Gastrocnemius medialis (tissue), 4 donors: ENCODE results near the gene HNRNPA1L2. TPM values are rescaled to one million over a fixed set of nuclear protein-coding genes. Genes with fewer than 3 reads are reported as not detected.
"Not testable (repeated sequence)": the region's sequence is repeated elsewhere in the genome, so short reads cannot be mapped to it uniquely, and the experiment has no call there.

Source experiments
- ATAC-seq, 2 donors: fragments of 150-250 bp; one replicate each; pipeline ENCODE4 v1.9.1; 2016
- DNase-seq, 2 donors: peaks; one replicate each; pipeline ENCODE4 v3.0.0-alpha.2; 2019
- H3K27ac ChIP-seq, 4 donors: fragments of 200-600 bp; sonication (generic); 1 replicate in 1 of 4; 2 replicates in 3 of 4; pipeline ENCODE4 v1.5.1; 2016 to 2018; ENCODE audit warnings: mild to moderate bottlenecking in 2 of 4, moderate library complexity in 1 of 4
- H3K27me3 ChIP-seq, 3 donors: fragments of 200-600 bp; sonication (generic) in 2 of 3; 1 replicate in 1 of 3; 2 replicates in 2 of 3; pipeline versions ENCODE4 v1.5.1 to v1.6.0; 2016 to 2019; ENCODE audit warnings: mild to moderate bottlenecking in 1 of 3, moderate library complexity in 1 of 3
- H3K36me3 ChIP-seq, 2 donors: fragments of 200-600 bp; sonication (generic) in 1 of 2; one replicate each; pipeline ENCODE4 v1.5.1; 2017 to 2018
- H3K4me1 ChIP-seq, 2 donors: fragments of 200-600 bp; sonication (generic) in 1 of 2; one replicate each; pipeline ENCODE4 v1.5.1; 2016 to 2017; ENCODE audit warnings: mild to moderate bottlenecking in 2 of 2
- H3K4me3 ChIP-seq, 4 donors: fragments of 200-600 bp; sonication (generic) in 3 of 4; 1 replicate in 1 of 4; 2 replicates in 3 of 4; pipeline ENCODE4 v1.5.1; 2016 to 2019; ENCODE audit warnings: mild to moderate bottlenecking in 2 of 4
- H3K9me3 ChIP-seq, 3 donors: fragments of 200-600 bp; sonication (generic) in 2 of 3; 1 replicate in 1 of 3; 2 replicates in 2 of 3; pipeline ENCODE4 v1.5.1; 2016 to 2019
- CTCF ChIP-seq, 5 experiments: fragments of 450-650 bp in 3 of 5; fragments of 200-600 bp in 2 of 5; sonication (generic) in 2 of 5; IDR thresholded peaks in 4 of 5; conservative IDR thresholded peaks in 1 of 5; 1 replicate in 4 of 5; 2 replicates in 1 of 5; pipeline ENCODE4 v1.5.1; 2016 to 2019; ENCODE audit warnings: antibody characterized with exemption in 5 of 5, mild to moderate bottlenecking in 3 of 5, moderate library complexity in 3 of 5
- POLR2A ChIP-seq, 2 donors: fragments of 450-650 bp; IDR thresholded peaks; one replicate each; pipeline ENCODE4 v1.6.1; 2017; ENCODE audit warnings: antibody characterized with exemption in 2 of 2, mild to moderate bottlenecking in 2 of 2, moderate library complexity in 2 of 2
- in situ Hi-C, 4 donors: fragments of 200-750 bp; cut with MboI; loops; one replicate each; pipeline versions ENCODE4 v1.15.0 to v1.8.0; 2017; ENCODE audit warnings: low sequenced_read_pairs in 4 of 4
- intact Hi-C: fragments of 100-400 bp; cut with DNase I; formaldehyde crosslinking; loops from one replicate; pipeline ENCODE4 v1.15.1; 2023; ENCODE audit warnings: low total_unique reads
- total RNA-seq, 4 donors: library from RNA; depleted of rRNA; stranded (reverse); fragments of >200 nt; gene quantifications; one replicate each; pipeline versions ENCODE4 v1.1.0 to v1.2.3, GENCODE V29; 2016

The HNRNPA1L2 gene
- total RNA-seq, 4 donors from 2014 or later: 0.55 to 1.3 (median 1.1) TPM

DNA sequence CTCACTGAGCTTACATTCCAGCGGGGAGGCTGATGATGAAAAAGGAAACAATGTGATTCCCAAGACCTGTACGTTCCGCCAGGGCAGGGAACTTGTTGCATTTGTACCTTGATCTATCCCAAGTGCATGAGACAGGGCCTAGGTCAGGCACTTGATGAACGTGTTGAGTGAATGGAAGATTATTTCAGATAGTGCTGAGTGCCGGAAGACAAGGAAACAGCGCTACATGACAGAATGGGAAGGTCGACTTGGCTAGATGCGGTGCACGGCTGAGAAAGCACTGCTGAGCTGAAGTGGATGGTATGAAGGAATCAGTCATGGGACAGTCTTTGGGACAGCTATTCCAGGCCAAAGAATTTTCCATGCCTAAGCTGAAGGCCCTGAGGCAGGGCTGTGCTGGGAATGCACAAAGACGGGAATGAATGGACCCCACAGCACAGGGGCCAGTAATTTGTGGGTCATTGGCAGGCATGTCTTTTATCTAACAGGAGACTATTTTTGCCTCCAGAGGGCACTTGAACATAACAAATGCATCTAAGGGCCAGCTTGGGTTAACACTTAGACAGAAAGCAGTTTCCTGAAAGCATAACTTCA, 33.1 kb upstream of the HNRNPA1L2 start:
- H3K27me3 ChIP-seq, H3K4me3 ChIP-seq, H3K27ac ChIP-seq, in situ Hi-C loops, DNase-seq, H3K36me3 ChIP-seq, H3K4me1 ChIP-seq, intact Hi-C loops, H3K9me3 ChIP-seq: not testable (repeated sequence)
- TF ChIP-seq CTCF (IDR thresholded peaks at IDR 0.05 in 4 of 5, conservative IDR thresholded peaks at IDR 0.05 in 1 of 5): peak in 3 of 5 experiments; percentile 15 to 21 (median 20)
- ATAC-seq: peak; percentile 60 to 65

GRCh38 chr13:52610158-52610557, 32.1 kb upstream of the HNRNPA1L2 start:
- intact Hi-C loops, H3K36me3 ChIP-seq, H3K4me1 ChIP-seq, in situ Hi-C loops, ATAC-seq, H3K9me3 ChIP-seq, DNase-seq, H3K4me3 ChIP-seq, H3K27ac ChIP-seq, H3K27me3 ChIP-seq: not testable (repeated sequence)

DNA sequence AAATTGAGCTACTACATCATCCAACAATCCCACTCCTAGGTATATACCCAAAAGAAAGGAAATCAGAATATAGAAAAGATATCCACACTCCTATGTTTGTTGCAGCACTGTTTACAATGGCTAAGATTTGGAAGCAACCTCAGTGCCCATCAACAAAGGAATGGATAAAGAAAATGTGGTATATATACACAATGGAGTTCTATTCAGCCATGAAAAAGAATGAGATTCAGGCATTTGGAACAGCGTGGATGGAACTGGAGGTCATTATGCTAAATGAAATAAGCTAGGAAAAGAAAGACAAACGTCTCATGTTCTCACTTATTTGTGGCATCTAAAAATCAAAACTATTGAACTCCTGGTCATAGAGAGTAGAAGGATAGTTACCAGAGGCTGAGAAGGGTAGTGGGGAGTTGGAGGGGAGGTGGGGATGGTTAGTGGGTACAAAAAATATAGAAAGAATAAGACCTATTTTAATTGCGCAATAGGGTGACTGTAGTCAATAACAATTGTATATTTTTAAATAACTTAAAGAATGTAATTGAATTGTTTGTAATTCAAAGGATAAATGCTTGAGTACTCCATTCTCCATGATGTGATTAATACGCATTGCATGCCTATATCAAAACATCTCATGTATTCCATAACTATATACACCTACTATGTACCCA, 27.0 kb upstream of the HNRNPA1L2 start:
- Histone ChIP-seq H3K4me3 (no peak overlapping the region), H3K4me1 (peaks cover 3 to 6% of the 10 kb centered on the region in 2 donors), H3K27ac (no peak overlapping the region), H3K9me3 (no peaks in the 10 kb centered on the region), H3K36me3 (no peaks in the 10 kb centered on the region), H3K27me3 (no peaks in the 10 kb centered on the region)
- no peak for ATAC-seq
- intact Hi-C loops (no loop called here), in situ Hi-C loops (no loop called here)
- no peak for DNase-seq
- TF ChIP-seq POLR2A (IDR thresholded peaks at IDR 0.05) (no peak), CTCF (IDR thresholded peaks at IDR 0.05 in 4 of 5, conservative IDR thresholded peaks at IDR 0.05 in 1 of 5) (no peak)

DNA sequence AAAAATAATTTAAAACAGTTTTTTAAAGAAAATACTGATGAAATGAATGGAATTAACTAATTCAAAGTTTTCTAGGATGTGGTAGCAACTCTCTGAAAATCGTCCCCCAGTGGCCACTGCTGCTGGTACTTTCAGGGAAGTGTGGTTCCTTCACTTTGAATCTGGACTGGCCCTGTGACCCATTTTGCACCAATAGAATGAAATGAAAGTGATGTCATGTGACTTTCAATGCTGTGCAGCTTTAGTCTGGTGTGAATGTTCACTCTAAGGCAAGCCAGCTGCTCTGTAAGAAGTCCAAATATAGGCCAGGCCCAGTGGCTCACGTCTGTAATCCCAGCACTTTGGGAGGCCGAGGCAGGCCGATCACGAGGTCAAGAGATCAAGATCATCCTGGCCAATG, 26.4 kb upstream of the HNRNPA1L2 start:
- Histone ChIP-seq H3K9me3 (no peaks in the 10 kb centered on the region), H3K27me3 (no peaks in the 10 kb centered on the region), H3K27ac (no peak overlapping the region), H3K4me3 (no peak overlapping the region), H3K36me3 (no peaks in the 10 kb centered on the region), H3K4me1 (peaks cover 3 to 6% of the 10 kb centered on the region in 2 donors)
- intact Hi-C loops: no loop called here
- TF ChIP-seq POLR2A (IDR thresholded peaks at IDR 0.05): no peak
- no peak for TF ChIP-seq CTCF (IDR thresholded peaks at IDR 0.05 in 4 of 5, conservative IDR thresholded peaks at IDR 0.05 in 1 of 5)
- ATAC-seq (no peak), DNase-seq (no peak)
- in situ Hi-C loops: no loop called here

DNA sequence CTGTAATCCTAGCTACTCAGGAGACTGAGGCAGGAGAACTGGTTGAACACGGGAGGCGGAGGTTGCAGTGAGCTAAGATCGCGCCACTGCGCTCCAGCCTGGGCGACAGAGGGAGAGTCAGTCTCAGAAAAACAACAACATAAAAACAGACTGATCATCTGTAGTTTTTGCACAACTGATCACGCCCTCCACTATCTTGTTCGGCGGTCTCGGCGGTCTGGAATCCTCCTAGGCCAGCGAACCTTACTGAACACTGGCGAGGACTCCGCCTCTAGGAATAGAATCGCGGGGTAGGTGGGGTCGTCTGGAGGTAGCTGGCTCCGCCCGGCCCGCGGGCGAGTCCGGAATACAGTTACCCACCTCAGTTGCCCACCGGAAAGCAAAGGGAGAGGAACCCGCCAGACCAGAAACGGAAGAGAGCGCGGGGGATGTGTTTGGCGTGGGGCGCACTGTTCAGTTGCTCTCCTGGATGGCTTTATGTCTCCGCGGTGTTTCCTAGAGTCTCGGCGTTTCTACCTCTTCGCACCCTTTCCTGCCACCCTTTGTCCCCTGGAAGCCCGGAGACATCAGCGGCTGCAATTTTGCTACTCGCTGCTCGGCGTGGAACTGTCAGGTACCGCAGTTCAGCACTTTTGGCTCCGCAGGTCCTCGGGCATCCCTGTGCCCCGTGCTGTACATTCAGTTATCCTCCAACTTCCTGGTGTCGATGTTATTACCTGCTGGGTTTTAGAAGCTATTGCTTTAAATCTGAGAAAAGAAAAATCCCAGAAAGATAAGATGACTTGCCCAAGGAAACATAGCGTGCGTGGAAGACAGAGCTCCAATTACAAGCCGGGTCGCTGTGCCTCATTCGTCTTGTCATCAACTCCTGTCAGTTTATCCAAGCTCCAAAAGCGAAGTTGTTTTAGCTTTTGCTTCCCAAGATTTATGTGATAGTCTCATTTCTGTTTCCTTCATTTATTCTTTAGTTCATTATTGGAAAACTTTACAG, 24.9 kb upstream of the HNRNPA1L2 start:
- Histone ChIP-seq H3K36me3 (no peaks in the 10 kb centered on the region), H3K4me3 (peak overlapping the region; percentile 67 to 99 (median 74)), H3K4me1 (peaks cover 3 to 6% of the 10 kb centered on the region in 2 donors), H3K9me3 (no peaks in the 10 kb centered on the region), H3K27ac (peak overlapping the region; percentile 69 to 90 (median 76)), H3K27me3 (no peaks in the 10 kb centered on the region)
- in situ Hi-C loops: no loop called here
- intact Hi-C loops: loop anchor here (1.0 kb wide), 2 partner anchors 16 to 35 kb away; partner anchors contain the start of gene SUGT1
- TF ChIP-seq CTCF (IDR thresholded peaks at IDR 0.05 in 4 of 5, conservative IDR thresholded peaks at IDR 0.05 in 1 of 5): no peak
- TF ChIP-seq POLR2A (IDR thresholded peaks at IDR 0.05): peak in 1 of 2 donors; percentile 11
- DNase-seq (peak; percentile 42 to 71), ATAC-seq (peak; percentile 88 to 96)

DNA sequence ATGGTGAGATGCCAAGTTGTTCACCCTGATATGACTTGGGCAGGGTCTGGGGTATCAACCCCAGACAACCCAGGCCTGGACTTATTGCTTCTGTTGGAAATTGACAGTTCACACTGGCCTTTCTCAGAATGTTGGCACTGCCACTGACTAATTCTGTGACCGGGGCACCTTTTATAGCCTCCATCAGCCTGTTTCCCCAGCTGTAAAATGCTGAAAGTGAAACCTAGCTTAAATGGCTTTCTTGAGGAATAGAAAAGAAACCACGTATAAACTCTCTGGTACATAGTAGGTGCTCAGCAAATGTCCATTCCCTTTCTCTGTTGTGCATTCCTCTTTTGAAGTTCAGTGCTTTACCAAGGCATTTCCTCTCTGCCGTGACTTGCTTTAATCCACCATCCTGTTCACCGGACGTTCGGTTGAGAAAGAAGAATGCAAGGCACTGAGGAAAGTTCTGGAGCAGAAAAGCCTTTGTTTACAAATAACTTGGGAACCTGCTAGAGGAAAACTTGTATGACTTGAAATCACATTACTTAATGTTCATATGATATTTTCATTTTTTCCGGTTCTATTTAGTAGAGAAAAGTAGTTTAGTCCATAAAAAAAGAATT, 11.0 kb upstream of the HNRNPA1L2 start:
- peaks cover 0 to 35% of the 10 kb centered on the region in 2 donors for H3K36me3 ChIP-seq
- in situ Hi-C loops, H3K27me3 ChIP-seq, DNase-seq, ATAC-seq, H3K4me3 ChIP-seq, H3K27ac ChIP-seq, H3K9me3 ChIP-seq, H3K4me1 ChIP-seq, intact Hi-C loops: not testable (repeated sequence)
